Neuron (in vitro differentiated cells): ENCODE measurements around the gene CD248.

Experiments
- H2AFZ ChIP-seq: one replicate; pipeline ENCODE4 v1.6.1; 2013; ENCODE audit warnings: low read depth, mild to moderate bottlenecking, inconsistent platforms, low read length, moderate library complexity
- H3K27me3 ChIP-seq: one replicate; pipeline ENCODE4 v1.6.1; 2013; ENCODE audit warnings: low read length; ENCODE audit not compliant: insufficient read depth
- H3K36me3 ChIP-seq: one replicate; pipeline ENCODE4 v1.6.1; 2013; ENCODE audit warnings: low read length; ENCODE audit not compliant: insufficient read depth
- H3K4me1 ChIP-seq: one replicate; pipeline ENCODE4 v1.6.1; 2013; ENCODE audit warnings: low read length; ENCODE audit not compliant: insufficient read depth
- H3K4me3 ChIP-seq: 2 replicates; pipeline ENCODE4 v1.5.1; 2013; ENCODE audit warnings: mild to moderate bottlenecking, low read length, moderate library complexity
- H3K9me3 ChIP-seq: one replicate; pipeline ENCODE4 v1.6.1; 2013; ENCODE audit warnings: low read length

CD248 gene

GRCh38 chr11:66310324-66310723 is 6.5 kb downstream of the CD248 start:
- H3K27me3 ChIP-seq: no peaks in the 10 kb centered on the region
- H3K4me1 ChIP-seq: peaks cover 3% of the 10 kb centered on the region
- H3K9me3 ChIP-seq: no peaks in the 10 kb centered on the region
- H3K36me3 ChIP-seq: no peaks in the 10 kb centered on the region
- no peak overlapping the region for H2AFZ ChIP-seq
- H3K4me3 ChIP-seq: no peak overlapping the region

DNA sequence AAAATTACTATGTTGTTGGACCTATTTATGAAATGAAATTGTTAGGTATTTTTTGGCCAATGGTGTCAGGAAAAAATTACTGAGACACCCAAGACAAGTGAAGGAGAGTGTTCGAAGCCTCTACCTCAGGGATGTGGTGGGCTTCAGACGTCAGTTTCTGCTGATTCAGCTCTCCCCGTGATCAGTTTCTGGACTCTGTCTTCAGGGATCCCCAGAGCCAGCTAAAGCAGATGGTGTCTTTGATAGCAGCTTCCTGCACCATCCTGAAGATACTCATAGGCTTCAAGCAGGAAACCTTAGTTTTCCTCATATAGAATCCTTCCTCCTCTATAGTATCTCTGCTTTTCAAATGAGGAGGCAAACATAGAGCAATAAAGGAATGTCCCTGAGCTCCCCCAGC is 7.4 kb downstream of the CD248 start:
- Histone ChIP-seq H3K27me3 (no peaks in the 10 kb centered on the region), H3K4me1 (peaks cover 3% of the 10 kb centered on the region), H3K9me3 (no peaks in the 10 kb centered on the region), H3K4me3 (no peak overlapping the region), H3K36me3 (no peaks in the 10 kb centered on the region), H2AFZ (no peak overlapping the region)

- H3K4me3 ChIP-seq: no peak overlapping the region
- no peaks in the 10 kb centered on the region for H3K36me3 ChIP-seq
- H3K27me3 ChIP-seq: peaks cover 4% of the 10 kb centered on the region
- no peak overlapping the region for H2AFZ ChIP-seq
- H3K4me1 ChIP-seq: no peaks in the 10 kb centered on the region
- H3K9me3 ChIP-seq: no peaks in the 10 kb centered on the region
Observed at GRCh38 chr11:66302656-66303055, 14.2 kb downstream of the CD248 start.

- H3K27me3 ChIP-seq: peaks cover 22% of the 10 kb centered on the region
- H3K4me3 ChIP-seq: no peak overlapping the region
- no peak overlapping the region for H2AFZ ChIP-seq
- H3K4me1 ChIP-seq: no peaks in the 10 kb centered on the region
- no peaks in the 10 kb centered on the region for H3K36me3 ChIP-seq
- H3K9me3 ChIP-seq: no peaks in the 10 kb centered on the region
Observed at GRCh38 chr11:66299186-66299585, 17.7 kb downstream of the CD248 start.

- Histone ChIP-seq H3K9me3 (no peaks in the 10 kb centered on the region), H3K4me3 (no peak overlapping the region), H2AFZ (no peak overlapping the region), H3K36me3 (no peaks in the 10 kb centered on the region), H3K4me1 (peaks cover under 1% of the 10 kb centered on the region), H3K27me3 (peaks cover 38% of the 10 kb centered on the region)
Observed at GRCh38 chr11:66297610-66298009, 19.2 kb downstream of the CD248 start.

GRCh38 chr11:66294626-66295620 is 21.9 kb downstream of the CD248 start:
- no peaks in the 10 kb centered on the region for H3K36me3 ChIP-seq
- peaks cover 12% of the 10 kb centered on the region for H3K4me1 ChIP-seq
- no peak overlapping the region for H2AFZ ChIP-seq
- H3K27me3 ChIP-seq: peaks cover 62% of the 10 kb centered on the region
- no peak overlapping the region for H3K4me3 ChIP-seq
- no peaks in the 10 kb centered on the region for H3K9me3 ChIP-seq

DNA sequence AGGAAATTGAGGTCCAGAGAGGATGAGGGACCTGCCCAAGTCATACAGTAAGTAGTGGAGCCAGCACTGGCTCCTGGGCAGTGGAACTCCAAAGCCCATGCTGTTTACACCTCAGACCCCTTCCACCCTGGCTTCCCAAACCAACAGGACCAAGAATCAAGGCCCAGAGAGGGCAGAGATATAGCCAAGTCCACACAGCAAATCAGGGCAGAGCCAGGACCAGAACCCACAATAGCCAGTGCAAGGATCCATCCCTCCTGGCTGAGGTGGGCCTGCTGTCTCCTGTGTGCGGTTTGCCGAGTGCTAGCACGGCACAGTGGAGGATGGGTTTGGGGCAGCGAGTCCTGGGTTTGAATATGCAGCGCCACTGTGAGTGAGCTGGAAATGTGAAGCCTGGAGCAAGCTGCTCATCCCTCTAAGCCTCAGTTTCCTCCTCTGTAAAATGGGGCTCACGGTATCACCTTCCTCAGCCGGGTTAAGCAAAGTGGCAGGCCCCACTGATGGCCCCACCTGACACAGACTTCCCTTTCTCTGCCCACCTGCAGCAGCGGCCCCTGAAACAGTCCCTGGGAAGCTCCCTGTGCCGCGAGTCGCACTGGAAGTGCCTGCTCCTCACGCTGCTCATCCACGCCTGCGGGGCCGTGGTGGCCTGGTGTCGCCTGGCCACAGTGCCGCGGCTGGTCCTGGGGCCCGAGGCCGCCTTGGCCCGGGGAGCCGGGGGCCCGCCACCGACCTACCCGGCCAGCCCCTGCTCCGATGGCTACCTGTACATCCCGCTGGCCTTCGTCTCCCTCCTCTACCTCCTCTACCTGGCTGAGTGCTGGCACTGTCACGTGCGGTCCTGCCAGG is 22.8 kb downstream of the CD248 start:
- Histone ChIP-seq H3K4me3 (no peak overlapping the region), H3K4me1 (peaks cover 16% of the 10 kb centered on the region), H2AFZ (no peak overlapping the region), H3K27me3 (peaks cover 62% of the 10 kb centered on the region), H3K36me3 (no peaks in the 10 kb centered on the region), H3K9me3 (no peaks in the 10 kb centered on the region)

DNA sequence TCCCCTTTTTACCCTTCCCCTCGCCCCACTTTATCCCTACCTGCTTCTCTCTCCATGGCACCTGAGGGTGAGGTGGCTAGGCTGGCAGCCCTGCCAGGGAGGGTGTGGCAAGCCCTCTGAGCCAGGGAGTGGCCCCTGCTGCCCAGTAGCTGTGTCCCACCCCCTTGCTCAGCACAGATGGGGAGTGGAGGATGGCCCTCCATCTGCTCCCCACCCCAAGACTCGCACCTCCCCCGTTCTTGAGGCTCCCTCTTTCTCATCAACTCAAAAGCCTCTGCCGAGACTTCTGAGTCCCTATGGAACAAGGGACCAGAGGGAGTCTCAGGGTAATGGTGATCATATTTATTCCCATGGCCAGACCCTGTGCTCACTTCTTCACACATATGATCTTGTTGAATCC is 23.5 kb downstream of the CD248 start:
- Histone ChIP-seq H3K27me3 (peaks cover 62% of the 10 kb centered on the region), H2AFZ (no peak overlapping the region), H3K36me3 (no peaks in the 10 kb centered on the region), H3K4me1 (peaks cover 16% of the 10 kb centered on the region), H3K4me3 (no peak overlapping the region), H3K9me3 (no peaks in the 10 kb centered on the region)

GRCh38 chr11:66292543-66293332 is 24.1 kb downstream of the CD248 start:
- Histone ChIP-seq H3K27me3 (peaks cover 58% of the 10 kb centered on the region), H3K9me3 (no peaks in the 10 kb centered on the region), H3K36me3 (no peaks in the 10 kb centered on the region), H2AFZ (no peak overlapping the region), H3K4me3 (no peak overlapping the region), H3K4me1 (peaks cover 21% of the 10 kb centered on the region)

DNA sequence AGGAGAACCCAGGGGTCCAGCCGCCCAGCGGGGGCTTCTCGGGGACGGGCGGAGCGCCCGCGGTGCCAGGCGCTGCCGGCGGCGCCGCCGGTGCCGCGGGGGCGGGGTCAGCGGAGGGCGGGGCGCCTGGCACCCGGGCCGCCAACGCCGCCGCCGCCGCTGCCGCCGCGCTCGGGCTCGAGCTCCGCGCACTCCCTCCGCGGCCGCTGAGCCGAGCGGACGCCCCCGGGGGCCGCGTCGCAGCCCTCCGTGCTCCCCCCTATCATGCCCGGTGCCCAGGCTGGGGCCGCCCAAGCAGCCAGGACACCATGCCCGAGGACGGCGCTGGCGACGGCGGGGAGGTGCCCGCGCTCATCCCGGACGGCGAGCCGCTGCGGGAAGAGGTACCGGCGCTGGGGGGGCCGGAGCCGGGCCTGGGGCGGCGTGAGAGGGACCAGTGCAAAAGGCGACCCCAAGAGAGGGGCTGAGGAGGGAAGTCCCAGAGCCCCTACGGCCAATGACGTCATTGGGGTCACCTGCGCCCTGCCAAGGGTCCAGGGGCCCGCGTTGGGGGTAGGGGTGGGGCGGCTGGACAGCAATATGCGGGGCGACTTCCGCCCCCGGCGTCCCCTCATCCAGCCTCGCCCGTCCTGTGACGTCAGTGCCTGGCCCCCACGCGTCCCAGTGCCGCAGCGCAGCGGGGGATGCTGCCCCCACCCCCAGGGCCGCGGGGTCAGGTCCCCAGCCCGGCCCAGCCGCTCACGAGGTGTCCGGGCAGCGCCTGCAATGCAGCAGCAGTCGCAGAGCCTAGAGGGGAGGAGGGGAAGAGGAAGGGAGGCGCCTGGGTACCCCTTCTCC is 24.9 kb downstream of the CD248 start, which contains the start of gene TMEM151A:
Gene TMEM151A, plus strand, starts transcription at position 189 of the 837 bp plus-strand sequence. Its CDS starts 120 bp downstream, at position 309.
- Histone ChIP-seq H3K27me3 (peaks cover 50% of the 10 kb centered on the region), H3K36me3 (no peaks in the 10 kb centered on the region)

GRCh38 chr11:66291303-66291705 is 25.5 kb downstream of the CD248 start:
- Histone ChIP-seq H3K27me3 (peaks cover 50% of the 10 kb centered on the region), H2AFZ (no peak overlapping the region), H3K36me3 (no peaks in the 10 kb centered on the region), H3K4me3 (no peak overlapping the region), H3K9me3 (no peaks in the 10 kb centered on the region), H3K4me1 (peaks cover 29% of the 10 kb centered on the region)

More for the DNA sequence above, 24.9 kb downstream of the CD248 start, which contains the start of gene TMEM151A:
- H3K4me1 ChIP-seq: peaks cover 29% of the 10 kb centered on the region
- no peak within 1 kb of the TSS for H2AFZ ChIP-seq
- H3K9me3 ChIP-seq: no peaks in the 10 kb centered on the region
- H3K4me3 ChIP-seq: peak within 1 kb of the TSS; percentile 12

GRCh38 chr11:66290330-66290621 is 26.6 kb downstream of the CD248 start:
- H3K4me3 ChIP-seq: peak overlapping the region; percentile 57
- H3K4me1 ChIP-seq: peaks cover 29% of the 10 kb centered on the region
- H3K36me3 ChIP-seq: peaks cover 5% of the 10 kb centered on the region
- peaks cover 43% of the 10 kb centered on the region for H3K27me3 ChIP-seq
- H3K9me3 ChIP-seq: no peaks in the 10 kb centered on the region
- no peak overlapping the region for H2AFZ ChIP-seq
